ENCODE measurements around the gene GGA2.
"Not testable (repeated sequence)": the region's sequence is repeated elsewhere in the genome, so short reads cannot be mapped to it uniquely, and the experiment has no call there.

Gene GGA2

DNA sequence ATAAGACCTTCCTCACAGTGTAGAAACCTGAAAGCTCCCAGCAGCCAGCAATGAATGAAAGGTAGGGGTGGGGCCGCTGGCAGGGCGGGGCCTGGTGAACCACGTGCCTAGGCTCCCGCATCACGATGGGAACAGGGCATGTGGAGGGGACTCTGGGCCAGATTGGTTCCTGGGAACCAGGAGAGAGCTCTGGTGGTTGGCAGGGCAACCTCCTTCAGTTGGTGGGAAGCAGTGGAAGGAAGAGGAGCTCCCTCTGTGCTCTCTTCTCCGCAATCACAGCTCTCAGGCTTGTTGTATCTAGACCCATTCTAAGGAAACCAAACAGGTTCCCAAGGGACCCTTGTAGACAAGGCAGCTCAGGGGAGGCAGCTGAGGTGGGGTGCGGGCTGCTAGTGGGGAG lies 10.5 kb downstream of the GGA2 start:
- no peak for FAIRE-seq
- no peak for TF ChIP-seq POLR2AphosphoS5 (IDR thresholded peaks at IDR 0.05; ENCODE audit: low read depth, low read length)
- no peak for TF ChIP-seq POLR2A (IDR thresholded peaks at IDR 0.05; ENCODE audit: low read depth, low read length)
- TF ChIP-seq TAF1 (IDR thresholded peaks at IDR 0.05; ENCODE audit: borderline replicate concordance, low read depth, low read length) = no peak

GRCh38 chr16:23498863-23499262 lies 11.4 kb downstream of the GGA2 start:
- no peak for FAIRE-seq
- TF ChIP-seq TAF1 (IDR thresholded peaks at IDR 0.05; ENCODE audit: borderline replicate concordance, low read depth, low read length) (no peak), POLR2A (IDR thresholded peaks at IDR 0.05; ENCODE audit: low read depth, low read length) (no peak), POLR2AphosphoS5 (IDR thresholded peaks at IDR 0.05; ENCODE audit: low read depth, low read length) (no peak)
- DNase-seq (ENCODE audit: insufficient read length) = no peak

More for the DNA sequence above, 10.5 kb downstream of the GGA2 start:
- DNase-seq (ENCODE audit: insufficient read length) = no peak

DNA sequence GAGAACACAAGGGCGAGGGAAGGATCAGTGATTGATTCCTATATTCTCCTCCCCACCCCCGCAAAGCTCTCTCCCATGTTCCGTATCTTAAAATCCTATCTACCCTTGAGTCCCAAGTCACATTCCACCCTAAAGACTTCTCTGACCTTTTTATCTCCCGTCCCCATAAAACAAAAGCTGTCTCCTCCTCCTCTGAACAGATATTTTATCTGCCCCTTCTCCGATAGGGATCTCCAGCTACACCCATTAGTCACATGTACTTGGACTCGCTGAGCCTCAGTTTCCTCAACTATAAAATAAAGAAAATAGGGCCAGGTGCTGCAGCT lies 12.8 kb downstream of the GGA2 start:
- DNase-seq (ENCODE audit: insufficient read length) (no peak), FAIRE-seq (no peak)
- TF ChIP-seq POLR2A (IDR thresholded peaks at IDR 0.05; ENCODE audit: low read depth, low read length) (no peak), TAF1 (IDR thresholded peaks at IDR 0.05; ENCODE audit: borderline replicate concordance, low read depth, low read length) (no peak), POLR2AphosphoS5 (IDR thresholded peaks at IDR 0.05; ENCODE audit: low read depth, low read length) (no peak)

DNA sequence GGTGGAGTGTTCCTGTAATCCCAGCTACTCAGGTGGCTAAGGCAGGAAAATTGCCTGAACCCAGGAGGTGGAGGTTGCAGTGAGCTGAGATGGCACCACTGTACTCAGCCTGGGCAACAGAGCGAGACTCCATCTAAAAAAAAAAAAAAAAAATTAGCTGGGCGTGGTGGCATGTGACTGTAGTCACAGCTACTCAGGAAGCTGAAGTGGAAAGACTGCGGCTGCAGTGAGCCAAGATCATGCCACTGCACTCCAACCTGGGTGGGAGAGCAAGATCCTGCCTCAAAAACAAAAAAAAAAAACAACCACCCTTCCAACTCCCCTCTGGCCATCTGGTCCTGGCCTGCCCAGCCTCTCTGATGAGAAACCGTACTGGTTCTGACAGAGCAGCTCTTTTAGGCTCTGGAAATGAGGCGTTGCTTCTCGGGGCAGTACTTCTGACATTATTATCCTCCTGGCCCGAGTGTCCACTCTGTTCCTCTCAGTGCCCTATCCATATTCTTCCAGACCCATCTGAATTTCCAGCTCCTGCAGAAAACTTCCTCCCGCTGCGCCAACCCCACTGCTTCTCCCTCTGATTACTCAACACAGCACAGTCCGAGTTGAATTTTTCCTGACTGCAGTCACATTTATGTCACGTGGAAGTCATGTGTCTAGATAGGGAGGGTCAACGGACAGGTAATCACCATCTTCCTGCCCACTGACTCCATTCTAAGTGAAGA lies 13.3 kb downstream of the GGA2 start:
- FAIRE-seq = no peak
- TF ChIP-seq POLR2AphosphoS5 (IDR thresholded peaks at IDR 0.05; ENCODE audit: low read depth, low read length) (no peak), POLR2A (IDR thresholded peaks at IDR 0.05; ENCODE audit: low read depth, low read length) (no peak), TAF1 (IDR thresholded peaks at IDR 0.05; ENCODE audit: borderline replicate concordance, low read depth, low read length) (no peak)
- DNase-seq (ENCODE audit: insufficient read length) = no peak

DNA sequence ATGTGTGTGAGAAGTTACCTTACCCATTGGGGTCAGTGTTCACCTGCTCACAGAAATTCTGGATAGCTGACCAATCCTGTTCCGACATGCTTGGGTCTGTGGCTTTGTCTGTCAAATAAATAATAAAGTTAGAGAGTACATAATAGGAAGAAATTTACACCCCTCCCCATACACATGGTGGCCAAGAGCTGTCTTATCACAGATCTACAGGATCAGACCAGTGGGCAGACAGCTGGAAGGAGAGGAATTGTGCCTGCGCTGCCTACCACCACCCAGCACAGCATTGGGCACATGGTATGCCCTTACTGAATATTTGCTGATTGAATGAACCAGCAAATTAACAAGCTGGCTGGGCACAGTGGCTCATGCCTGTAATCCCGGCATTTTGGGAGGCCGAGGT lies 14.6 kb downstream of the GGA2 start:
- no peak for TF ChIP-seq POLR2AphosphoS5 (IDR thresholded peaks at IDR 0.05; ENCODE audit: low read depth, low read length)
- no peak for TF ChIP-seq POLR2A (IDR thresholded peaks at IDR 0.05; ENCODE audit: low read depth, low read length)
- TF ChIP-seq TAF1 (IDR thresholded peaks at IDR 0.05; ENCODE audit: borderline replicate concordance, low read depth, low read length) = no peak
- DNase-seq (ENCODE audit: insufficient read length) = no peak
- no peak for FAIRE-seq

DNA sequence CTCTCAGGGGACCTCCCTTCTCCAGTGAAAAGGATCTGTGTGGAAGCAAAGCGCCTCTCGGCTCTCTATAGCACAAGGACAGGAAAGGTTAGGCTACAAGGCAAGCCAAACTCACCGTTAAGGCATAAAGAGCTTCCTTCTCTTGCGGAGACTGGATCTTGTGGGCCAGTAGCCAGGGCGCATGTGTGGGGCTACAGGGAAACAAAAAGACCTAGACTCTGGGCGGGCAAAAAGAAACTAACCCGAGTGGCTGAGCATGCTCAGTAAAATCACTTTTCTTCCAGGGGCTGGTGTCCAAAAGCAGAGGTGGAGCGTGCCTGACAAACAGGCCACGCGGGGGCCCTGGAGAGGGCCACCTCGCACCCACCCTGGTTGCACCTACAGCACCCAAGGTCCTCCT lies 16.1 kb downstream of the GGA2 start:
- DNase-seq (ENCODE audit: insufficient read length) (no peak), FAIRE-seq (no peak)
- no peak for TF ChIP-seq TAF1 (IDR thresholded peaks at IDR 0.05; ENCODE audit: borderline replicate concordance, low read depth, low read length)
- TF ChIP-seq POLR2AphosphoS5 (IDR thresholded peaks at IDR 0.05; ENCODE audit: low read depth, low read length) = no peak
- TF ChIP-seq POLR2A (IDR thresholded peaks at IDR 0.05; ENCODE audit: low read depth, low read length) = no peak

GRCh38 chr16:23491490-23492391 lies 18.6 kb downstream of the GGA2 start:
- no peak for FAIRE-seq
- TF ChIP-seq POLR2A (IDR thresholded peaks at IDR 0.05; ENCODE audit: low read depth, low read length) (no peak), POLR2AphosphoS5 (IDR thresholded peaks at IDR 0.05; ENCODE audit: low read depth, low read length) (no peak), TAF1 (IDR thresholded peaks at IDR 0.05; ENCODE audit: borderline replicate concordance, low read depth, low read length) (no peak)
- no peak for DNase-seq (ENCODE audit: insufficient read length)

- DNase-seq (ENCODE audit: insufficient read length) = no peak
- FAIRE-seq = no peak
- no peak for TF ChIP-seq TAF1 (IDR thresholded peaks at IDR 0.05; ENCODE audit: borderline replicate concordance, low read depth, low read length)
- no peak for TF ChIP-seq POLR2AphosphoS5 (IDR thresholded peaks at IDR 0.05; ENCODE audit: low read depth, low read length)
- TF ChIP-seq POLR2A (IDR thresholded peaks at IDR 0.05; ENCODE audit: low read depth, low read length) = no peak
Observed at GRCh38 chr16:23486480-23486879, 23.8 kb downstream of the GGA2 start.

- DNase-seq (ENCODE audit: insufficient read length) = no peak
- no peak for FAIRE-seq
- TF ChIP-seq POLR2A (IDR thresholded peaks at IDR 0.05; ENCODE audit: low read depth, low read length) (no peak), TAF1 (IDR thresholded peaks at IDR 0.05; ENCODE audit: borderline replicate concordance, low read depth, low read length) (no peak), POLR2AphosphoS5 (IDR thresholded peaks at IDR 0.05; ENCODE audit: low read depth, low read length) (no peak)
Observed at GRCh38 chr16:23485841-23486240, 24.5 kb downstream of the GGA2 start.

DNA sequence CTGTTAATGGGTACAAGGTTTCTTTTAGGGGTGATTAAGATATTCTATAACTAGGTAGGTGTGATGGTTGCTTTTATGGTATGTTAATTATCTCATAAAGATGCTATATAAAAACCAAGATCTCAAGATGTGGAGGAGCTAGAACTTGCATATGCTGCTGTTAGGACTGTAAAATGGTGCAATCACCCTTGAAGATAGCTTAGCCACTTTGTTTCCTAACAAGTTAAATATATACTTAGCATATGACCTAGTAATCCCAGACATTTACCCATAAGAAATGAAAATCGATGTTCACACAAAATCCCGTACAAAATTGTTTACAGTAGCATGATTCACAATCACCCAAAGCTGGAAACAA lies 25.1 kb downstream of the GGA2 start:
- no peak for DNase-seq (ENCODE audit: insufficient read length)
- TF ChIP-seq TAF1 (IDR thresholded peaks at IDR 0.05; ENCODE audit: borderline replicate concordance, low read depth, low read length) (no peak), POLR2AphosphoS5 (IDR thresholded peaks at IDR 0.05; ENCODE audit: low read depth, low read length) (no peak), POLR2A (IDR thresholded peaks at IDR 0.05; ENCODE audit: low read depth, low read length) (no peak)
- FAIRE-seq = no peak

- DNase-seq (ENCODE audit: insufficient read length) (no peak), FAIRE-seq (no peak)
- TF ChIP-seq POLR2AphosphoS5 (IDR thresholded peaks at IDR 0.05; ENCODE audit: low read depth, low read length) = no peak
- no peak for TF ChIP-seq TAF1 (IDR thresholded peaks at IDR 0.05; ENCODE audit: borderline replicate concordance, low read depth, low read length)
- no peak for TF ChIP-seq POLR2A (IDR thresholded peaks at IDR 0.05; ENCODE audit: low read depth, low read length)
Observed at GRCh38 chr16:23484510-23485256, 25.6 kb downstream of the GGA2 start.

DNA sequence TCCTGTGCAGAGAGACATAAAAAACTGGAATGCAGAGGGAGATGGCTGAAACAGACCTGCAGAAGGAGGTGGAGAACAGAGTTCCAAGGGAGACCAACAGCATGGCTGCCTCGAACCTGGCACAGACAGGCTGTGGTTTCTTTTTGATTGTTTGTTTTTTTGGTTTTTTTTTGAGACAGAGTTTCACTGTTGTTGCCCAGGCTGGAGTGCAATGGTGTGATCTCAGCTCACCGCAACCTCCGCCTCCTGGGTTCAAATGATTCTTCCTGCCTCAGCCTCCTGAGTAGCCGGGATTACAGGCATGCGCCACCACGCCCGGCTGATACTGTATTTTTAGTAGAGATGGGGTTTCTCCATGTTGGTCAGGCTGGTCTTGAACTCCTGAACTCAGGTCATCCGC lies 26.8 kb downstream of the GGA2 start:
- not testable (repeated sequence) for FAIRE-seq; DNase-seq (ENCODE audit: insufficient read length)
